Lung microvascular endothelial cell (primary cell): Measurements from ENCODE around the gene COX6B1. TPM values are rescaled to one million over a fixed set of nuclear protein-coding genes. Genes with fewer than 3 reads are reported as not detected.

Experiments
- total RNA-seq: library from RNA; depleted of rRNA; stranded (reverse); fragments of >200 nt; gene quantifications from 2 replicates; pipeline ENCODE4 v1.2.1, GENCODE V29; 2014

The COX6B1 gene
- total RNA-seq, 1 donor from 2014 or later: 398 TPM

Other genes with a start within 250 kb of the COX6B1 start
- not detected in 2 replicates for gene FFAR2, start 200.1 kb upstream of the COX6B1 start, total RNA-seq
- gene KRTDAP, start 157.9 kb upstream of the COX6B1 start, total RNA-seq: not detected in 2 replicates
- not detected in 2 replicates for gene DMKN, start 134.7 kb upstream of the COX6B1 start, total RNA-seq
- not detected in 2 replicates for gene SBSN, start 120.0 kb upstream of the COX6B1 start, total RNA-seq
- gene GAPDHS, start 114.9 kb upstream of the COX6B1 start, total RNA-seq: not detected in 2 replicates
- 51.4 and 75.2 TPM in 2 replicates for gene TMEM147, start 102.7 kb upstream of the COX6B1 start, total RNA-seq
- gene ATP4A, start 84.7 kb upstream of the COX6B1 start, total RNA-seq: not detected in 2 replicates
- gene PMIS2, start 62.1 kb upstream of the COX6B1 start, total RNA-seq: not detected in 2 replicates
- gene HAUS5, start 35.6 kb upstream of the COX6B1 start, total RNA-seq: 3.4 and 3.9 TPM in 2 replicates
- gene RBM42, start 19.3 kb upstream of the COX6B1 start, total RNA-seq: 22.2 and 25.6 TPM in 2 replicates
- 0.20 and 0.44 TPM in 2 replicates for gene ETV2, start 6.6 kb upstream of the COX6B1 start, total RNA-seq
- gene UPK1A, start 18.2 kb downstream of the COX6B1 start, total RNA-seq: not detected in 2 replicates
- gene ZBTB32, start 56.2 kb downstream of the COX6B1 start, total RNA-seq: not detected in 2 replicates
- 3.1 and 4.0 TPM in 2 replicates for gene KMT2B, start 69.7 kb downstream of the COX6B1 start, total RNA-seq
- gene IGFLR1, start 94.1 kb downstream of the COX6B1 start, total RNA-seq: 0.20 and 1.1 TPM in 2 replicates
- gene U2AF1L4, start 97.1 kb downstream of the COX6B1 start, total RNA-seq: 1.1 and 4.0 TPM in 2 replicates
- 16.5 and 16.6 TPM in 2 replicates for gene PSENEN, start 97.3 kb downstream of the COX6B1 start, total RNA-seq
- 2.4 and 5.0 TPM in 2 replicates for gene LIN37, start 100.3 kb downstream of the COX6B1 start, total RNA-seq
- gene HSPB6, start 108.7 kb downstream of the COX6B1 start, total RNA-seq: 0.20 and 0.22 TPM in 2 replicates
- 1.3 and 1.4 TPM in 2 replicates for gene PROSER3, start 109.9 kb downstream of the COX6B1 start, total RNA-seq
- 0.44 and 1.2 TPM in 2 replicates for gene ARHGAP33, start 127.2 kb downstream of the COX6B1 start, total RNA-seq
- gene PRODH2, start 164.5 kb downstream of the COX6B1 start, total RNA-seq: not detected in 2 replicates
- gene NPHS1, start 204.2 kb downstream of the COX6B1 start, total RNA-seq: not detected in 2 replicates
- not detected in 2 replicates for gene KIRREL2, start 208.6 kb downstream of the COX6B1 start, total RNA-seq
- 1.2 and 2.2 TPM in 2 replicates for gene APLP1, start 220.3 kb downstream of the COX6B1 start, total RNA-seq